HepG2 (cell line): Measurements from ENCODE around the gene ANKRD55. TPM values are rescaled to one million over a fixed set of nuclear protein-coding genes. Genes with fewer than 3 reads are reported as not detected.

ENCODE experiments used
- ATF7 ChIP-seq, 2 experiments: fragments of 450-650 bp in 1 of 2; sonication (generic) in 1 of 2; formaldehyde crosslinking in 1 of 2; IDR thresholded peaks; 2 replicates each; pipeline versions ENCODE4 v1.4.0 to v1.6.1; 2016 to 2020; ENCODE audit warnings: antibody characterized with exemption in 1 of 2, mild to moderate bottlenecking in 1 of 2, missing genetic modification reagents in 1 of 2
- EP300 ChIP-seq, 3 experiments: sonication (generic) in 1 of 3; formaldehyde crosslinking in 1 of 3; IDR thresholded peaks; 2 replicates each; pipeline versions ENCODE4 v1.5.1 to v1.6.1; 2011 to 2020; ENCODE audit warnings: low read depth in 2 of 3, low read length in 2 of 3, borderline replicate concordance in 1 of 3, improper control_type of control experiment in 1 of 3, mild to moderate bottlenecking in 1 of 3, missing genetic modification reagents in 1 of 3, moderate library complexity in 1 of 3
- MAZ ChIP-seq, 2 experiments: sonication (generic) in 1 of 2; formaldehyde crosslinking in 1 of 2; IDR thresholded peaks; 2 replicates each; pipeline versions ENCODE4 v1.5.0 to v1.6.1; 2012 to 2020; ENCODE audit warnings: low read depth in 2 of 2, mild to moderate bottlenecking in 2 of 2, borderline replicate concordance in 1 of 2, improper control_type of control experiment in 1 of 2, low read length in 1 of 2, missing genetic modification reagents in 1 of 2, moderate library complexity in 1 of 2
- RBM22 ChIP-seq: fragments of 200-400 bp; formaldehyde crosslinking; optimal IDR thresholded peaks from 2 replicates; pipeline ENCODE3; 2017; ENCODE audit warnings: mild to moderate bottlenecking, low read length, moderate library complexity
- SIN3B ChIP-seq: fragments of 150-350 bp; IDR thresholded peaks from 2 replicates; pipeline ENCODE4 v1.6.1; 2014; ENCODE audit warnings: low read length
- TEAD3 ChIP-seq: optimal IDR thresholded peaks from 2 replicates; pipeline ENCODE3; 2016; ENCODE audit warnings: borderline replicate concordance
- ZNF317 ChIP-seq: sonication (generic); formaldehyde crosslinking; IDR thresholded peaks from 2 replicates; pipeline ENCODE4 v1.5.0; 2020; ENCODE audit warnings: mild to moderate bottlenecking, missing genetic modification reagents
- ZNF607 ChIP-seq: sonication (generic); formaldehyde crosslinking; IDR thresholded peaks from 2 replicates; pipeline ENCODE4 v1.5.1; 2020; ENCODE audit warnings: missing genetic modification reagents, mild to moderate bottlenecking, borderline replicate concordance
- polyA plus RNA-seq, 8 experiments: library from polyadenylated mRNA; depleted of rRNA in 3 of 8; stranded (reverse) in 7 of 8; unstranded in 1 of 8; fragments of >200 nt; fragmentation: Illumina TruSeq in 4 of 8; extraction: Trizol in 4 of 8; gene quantifications; 2 replicates each; pipeline versions ENCODE4 v1.2.1 to v1.2.3, GENCODE V29; 2011 to 2016; ENCODE audit warnings: low read depth in 4 of 8, missing spikeins in 1 of 8, mixed read lengths in 1 of 8; ENCODE audit not compliant: insufficient read depth in 1 of 8
- total RNA-seq, 5 experiments: library from RNA; depleted of rRNA; stranded (reverse); fragments of >200 nt; fragmentation: Illumina TruSeq; extraction: Trizol; gene quantifications; 2 replicates each; pipeline ENCODE4 v1.2.3, GENCODE V29; 2016; ENCODE audit warnings: low read depth in 1 of 5
- TF ChIP-seq, protein P1 (sequence below): sonication (generic); formaldehyde crosslinking; IDR thresholded peaks from 2 replicates; pipeline ENCODE4 v1.5.1; 2020; ENCODE audit warnings: mild to moderate bottlenecking, missing genetic modification reagents, moderate library complexity
- TF ChIP-seq, protein P2 (sequence below): IDR thresholded peaks from 2 replicates; pipeline ENCODE4 v1.6.1; 2012; ENCODE audit warnings: low read length, improper control_type of control experiment
- TF ChIP-seq, protein P3 (sequence below): sonication (generic); formaldehyde crosslinking; IDR thresholded peaks from 2 replicates; pipeline ENCODE4 v1.4.0; 2020; ENCODE audit warnings: missing genetic modification reagents
- TF ChIP-seq, protein P4 (sequence below): sonication (generic); formaldehyde crosslinking; IDR thresholded peaks from 2 replicates; pipeline ENCODE4 v1.8.0; 2022; ENCODE audit warnings: missing genetic modification reagents, mild to moderate bottlenecking, inconsistent platforms, borderline replicate concordance
- TF ChIP-seq, protein P5 (sequence below): IDR thresholded peaks from 2 replicates; pipeline ENCODE4 v1.6.1; 2016; ENCODE audit warnings: missing compliant biosample characterization, missing genetic modification reagents, borderline replicate concordance

Gene ANKRD55
- total and polyA plus RNA-seq, 2 of the 13 experiments (the other 11 are each of a cell fraction or from before 2014, with no cell fraction given) = 0.11 to 0.28 TPM

DNA sequence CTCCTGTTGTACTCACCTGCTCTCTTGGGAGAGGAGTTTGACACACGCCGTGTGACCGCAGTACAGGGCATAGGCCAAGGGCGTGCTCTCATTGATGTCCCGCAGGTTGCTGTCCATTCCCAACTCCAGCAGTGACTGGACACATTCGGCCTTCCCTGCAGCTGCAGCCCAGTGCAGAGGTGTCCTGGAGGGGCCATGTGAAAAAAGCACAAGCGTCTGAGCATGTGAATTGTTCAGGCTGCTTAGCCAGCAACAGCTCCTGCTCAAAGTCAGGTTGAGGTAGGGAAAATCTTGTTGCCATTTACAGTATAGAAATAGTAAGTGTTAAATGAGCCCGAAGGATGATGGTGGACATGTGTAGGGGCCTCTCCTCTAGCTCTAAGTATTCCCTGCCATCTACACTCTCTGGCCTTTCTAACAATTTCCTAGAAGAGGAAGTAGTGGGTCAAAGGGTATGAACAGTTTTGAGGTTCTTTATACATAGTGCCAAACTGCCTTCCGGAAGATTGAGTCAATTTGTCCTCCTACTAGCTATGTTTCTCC, 116.5 kb downstream of the ANKRD55 start (continued):
- TF ChIP-seq, protein P1, sequence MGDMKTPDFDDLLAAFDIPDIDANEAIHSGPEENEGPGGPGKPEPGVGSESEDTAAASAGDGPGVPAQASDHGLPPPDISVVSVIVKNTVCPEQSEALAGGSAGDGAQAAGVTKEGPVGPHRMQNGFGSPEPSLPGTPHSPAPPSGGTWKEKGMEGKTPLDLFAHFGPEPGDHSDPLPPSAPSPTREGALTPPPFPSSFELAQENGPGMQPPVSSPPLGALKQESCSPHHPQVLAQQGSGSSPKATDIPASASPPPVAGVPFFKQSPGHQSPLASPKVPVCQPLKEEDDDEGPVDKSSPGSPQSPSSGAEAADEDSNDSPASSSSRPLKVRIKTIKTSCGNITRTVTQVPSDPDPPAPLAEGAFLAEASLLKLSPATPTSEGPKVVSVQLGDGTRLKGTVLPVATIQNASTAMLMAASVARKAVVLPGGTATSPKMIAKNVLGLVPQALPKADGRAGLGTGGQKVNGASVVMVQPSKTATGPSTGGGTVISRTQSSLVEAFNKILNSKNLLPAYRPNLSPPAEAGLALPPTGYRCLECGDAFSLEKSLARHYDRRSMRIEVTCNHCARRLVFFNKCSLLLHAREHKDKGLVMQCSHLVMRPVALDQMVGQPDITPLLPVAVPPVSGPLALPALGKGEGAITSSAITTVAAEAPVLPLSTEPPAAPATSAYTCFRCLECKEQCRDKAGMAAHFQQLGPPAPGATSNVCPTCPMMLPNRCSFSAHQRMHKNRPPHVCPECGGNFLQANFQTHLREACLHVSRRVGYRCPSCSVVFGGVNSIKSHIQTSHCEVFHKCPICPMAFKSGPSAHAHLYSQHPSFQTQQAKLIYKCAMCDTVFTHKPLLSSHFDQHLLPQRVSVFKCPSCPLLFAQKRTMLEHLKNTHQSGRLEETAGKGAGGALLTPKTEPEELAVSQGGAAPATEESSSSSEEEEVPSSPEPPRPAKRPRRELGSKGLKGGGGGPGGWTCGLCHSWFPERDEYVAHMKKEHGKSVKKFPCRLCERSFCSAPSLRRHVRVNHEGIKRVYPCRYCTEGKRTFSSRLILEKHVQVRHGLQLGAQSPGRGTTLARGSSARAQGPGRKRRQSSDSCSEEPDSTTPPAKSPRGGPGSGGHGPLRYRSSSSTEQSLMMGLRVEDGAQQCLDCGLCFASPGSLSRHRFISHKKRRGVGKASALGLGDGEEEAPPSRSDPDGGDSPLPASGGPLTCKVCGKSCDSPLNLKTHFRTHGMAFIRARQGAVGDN = peak; percentile 88
- TF ChIP-seq TEAD3 (peak; percentile 83), EP300 (IDR thresholded peaks at IDR 0.05; ENCODE audit: low read depth in 2 of 2, low read length in 2 of 2) (peak; percentile 74 to 79; a peak in 3 of 4 replicates), EP300 (CRISPR knock-in tag; IDR thresholded peaks at IDR 0.05; ENCODE audit: borderline replicate concordance) (peak; percentile 58; the same call in 1 of the 2 replicates), ATF7 (IDR thresholded peaks at IDR 0.05) (no peak), ATF7 (CRISPR knock-in tag; IDR thresholded peaks at IDR 0.05) (0 out of 2 replicates have a peak, but pooled peaks have one; percentile 53), ZNF317 (no peak), ZNF607 (no peak), MAZ (IDR thresholded peaks at IDR 0.05; ENCODE audit: borderline replicate concordance, low read depth, low read length) (no peak), MAZ (CRISPR knock-in tag; IDR thresholded peaks at IDR 0.05; ENCODE audit: low read depth) (0 out of 2 replicates have a peak, but pooled peaks have one; percentile 37), RBM22 (no peak), SIN3B (no peak)
- TF ChIP-seq, protein P2, sequence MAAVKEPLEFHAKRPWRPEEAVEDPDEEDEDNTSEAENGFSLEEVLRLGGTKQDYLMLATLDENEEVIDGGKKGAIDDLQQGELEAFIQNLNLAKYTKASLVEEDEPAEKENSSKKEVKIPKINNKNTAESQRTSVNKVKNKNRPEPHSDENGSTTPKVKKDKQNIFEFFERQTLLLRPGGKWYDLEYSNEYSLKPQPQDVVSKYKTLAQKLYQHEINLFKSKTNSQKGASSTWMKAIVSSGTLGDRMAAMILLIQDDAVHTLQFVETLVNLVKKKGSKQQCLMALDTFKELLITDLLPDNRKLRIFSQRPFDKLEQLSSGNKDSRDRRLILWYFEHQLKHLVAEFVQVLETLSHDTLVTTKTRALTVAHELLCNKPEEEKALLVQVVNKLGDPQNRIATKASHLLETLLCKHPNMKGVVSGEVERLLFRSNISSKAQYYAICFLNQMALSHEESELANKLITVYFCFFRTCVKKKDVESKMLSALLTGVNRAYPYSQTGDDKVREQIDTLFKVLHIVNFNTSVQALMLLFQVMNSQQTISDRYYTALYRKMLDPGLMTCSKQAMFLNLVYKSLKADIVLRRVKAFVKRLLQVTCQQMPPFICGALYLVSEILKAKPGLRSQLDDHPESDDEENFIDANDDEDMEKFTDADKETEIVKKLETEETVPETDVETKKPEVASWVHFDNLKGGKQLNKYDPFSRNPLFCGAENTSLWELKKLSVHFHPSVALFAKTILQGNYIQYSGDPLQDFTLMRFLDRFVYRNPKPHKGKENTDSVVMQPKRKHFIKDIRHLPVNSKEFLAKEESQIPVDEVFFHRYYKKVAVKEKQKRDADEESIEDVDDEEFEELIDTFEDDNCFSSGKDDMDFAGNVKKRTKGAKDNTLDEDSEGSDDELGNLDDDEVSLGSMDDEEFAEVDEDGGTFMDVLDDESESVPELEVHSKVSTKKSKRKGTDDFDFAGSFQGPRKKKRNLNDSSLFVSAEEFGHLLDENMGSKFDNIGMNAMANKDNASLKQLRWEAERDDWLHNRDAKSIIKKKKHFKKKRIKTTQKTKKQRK = no peak
- TF ChIP-seq, protein P3, sequence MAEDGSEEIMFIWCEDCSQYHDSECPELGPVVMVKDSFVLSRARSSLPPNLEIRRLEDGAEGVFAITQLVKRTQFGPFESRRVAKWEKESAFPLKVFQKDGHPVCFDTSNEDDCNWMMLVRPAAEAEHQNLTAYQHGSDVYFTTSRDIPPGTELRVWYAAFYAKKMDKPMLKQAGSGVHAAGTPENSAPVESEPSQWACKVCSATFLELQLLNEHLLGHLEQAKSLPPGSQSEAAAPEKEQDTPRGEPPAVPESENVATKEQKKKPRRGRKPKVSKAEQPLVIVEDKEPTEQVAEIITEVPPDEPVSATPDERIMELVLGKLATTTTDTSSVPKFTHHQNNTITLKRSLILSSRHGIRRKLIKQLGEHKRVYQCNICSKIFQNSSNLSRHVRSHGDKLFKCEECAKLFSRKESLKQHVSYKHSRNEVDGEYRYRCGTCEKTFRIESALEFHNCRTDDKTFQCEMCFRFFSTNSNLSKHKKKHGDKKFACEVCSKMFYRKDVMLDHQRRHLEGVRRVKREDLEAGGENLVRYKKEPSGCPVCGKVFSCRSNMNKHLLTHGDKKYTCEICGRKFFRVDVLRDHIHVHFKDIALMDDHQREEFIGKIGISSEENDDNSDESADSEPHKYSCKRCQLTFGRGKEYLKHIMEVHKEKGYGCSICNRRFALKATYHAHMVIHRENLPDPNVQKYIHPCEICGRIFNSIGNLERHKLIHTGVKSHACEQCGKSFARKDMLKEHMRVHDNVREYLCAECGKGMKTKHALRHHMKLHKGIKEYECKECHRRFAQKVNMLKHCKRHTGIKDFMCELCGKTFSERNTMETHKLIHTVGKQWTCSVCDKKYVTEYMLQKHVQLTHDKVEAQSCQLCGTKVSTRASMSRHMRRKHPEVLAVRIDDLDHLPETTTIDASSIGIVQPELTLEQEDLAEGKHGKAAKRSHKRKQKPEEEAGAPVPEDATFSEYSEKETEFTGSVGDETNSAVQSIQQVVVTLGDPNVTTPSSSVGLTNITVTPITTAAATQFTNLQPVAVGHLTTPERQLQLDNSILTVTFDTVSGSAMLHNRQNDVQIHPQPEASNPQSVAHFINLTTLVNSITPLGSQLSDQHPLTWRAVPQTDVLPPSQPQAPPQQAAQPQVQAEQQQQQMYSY (CRISPR knock-in tag) = peak; percentile 81
- TF ChIP-seq, protein P4, sequence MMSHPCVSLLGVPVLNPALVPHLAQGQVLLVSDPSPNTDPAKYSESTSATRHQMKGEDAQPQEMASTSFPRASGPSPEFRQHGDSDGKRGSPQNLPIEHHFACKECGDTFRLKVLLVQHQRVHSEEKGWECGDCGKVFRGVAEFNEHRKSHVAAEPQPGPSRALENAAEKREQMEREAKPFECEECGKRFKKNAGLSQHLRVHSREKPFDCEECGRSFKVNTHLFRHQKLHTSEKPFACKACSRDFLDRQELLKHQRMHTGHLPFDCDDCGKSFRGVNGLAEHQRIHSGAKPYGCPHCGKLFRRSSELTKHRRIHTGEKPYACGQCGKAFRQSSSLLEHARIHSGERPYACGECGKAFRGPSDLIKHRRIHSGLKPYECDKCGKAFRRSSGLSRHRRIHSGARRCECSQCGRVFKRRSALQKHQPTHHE (CRISPR knock-in tag) = no peak
- TF ChIP-seq, protein P5, sequence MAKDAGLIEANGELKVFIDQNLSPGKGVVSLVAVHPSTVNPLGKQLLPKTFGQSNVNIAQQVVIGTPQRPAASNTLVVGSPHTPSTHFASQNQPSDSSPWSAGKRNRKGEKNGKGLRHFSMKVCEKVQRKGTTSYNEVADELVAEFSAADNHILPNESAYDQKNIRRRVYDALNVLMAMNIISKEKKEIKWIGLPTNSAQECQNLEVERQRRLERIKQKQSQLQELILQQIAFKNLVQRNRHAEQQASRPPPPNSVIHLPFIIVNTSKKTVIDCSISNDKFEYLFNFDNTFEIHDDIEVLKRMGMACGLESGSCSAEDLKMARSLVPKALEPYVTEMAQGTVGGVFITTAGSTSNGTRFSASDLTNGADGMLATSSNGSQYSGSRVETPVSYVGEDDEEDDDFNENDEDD = no peak
